ENCODE data around the gene MROH7. TPM values are rescaled to one million over a fixed set of nuclear protein-coding genes. Genes with fewer than 3 reads are reported as not detected.
"Not testable (repeated sequence)": the region's sequence is repeated elsewhere in the genome, so short reads cannot be mapped to it uniquely, and the experiment has no call there.

The MROH7 gene
- total RNA-seq, 1 donor = 7.3 TPM

GRCh38 chr1:54609301-54609921 is 32.2 kb upstream of the MROH7 start:
- no peak for DNase-seq (ENCODE audit: low read depth in 2 of 3, low spot score in 2 of 3)

GRCh38 chr1:54610048-54610447 is 31.5 kb upstream of the MROH7 start:
- no peak for DNase-seq (ENCODE audit: low read depth in 2 of 3, low spot score in 2 of 3)

GRCh38 chr1:54610601-54611580 is 30.7 kb upstream of the MROH7 start:
- DNase-seq (ENCODE audit: low read depth in 2 of 3, low spot score in 2 of 3) = no peak

DNA sequence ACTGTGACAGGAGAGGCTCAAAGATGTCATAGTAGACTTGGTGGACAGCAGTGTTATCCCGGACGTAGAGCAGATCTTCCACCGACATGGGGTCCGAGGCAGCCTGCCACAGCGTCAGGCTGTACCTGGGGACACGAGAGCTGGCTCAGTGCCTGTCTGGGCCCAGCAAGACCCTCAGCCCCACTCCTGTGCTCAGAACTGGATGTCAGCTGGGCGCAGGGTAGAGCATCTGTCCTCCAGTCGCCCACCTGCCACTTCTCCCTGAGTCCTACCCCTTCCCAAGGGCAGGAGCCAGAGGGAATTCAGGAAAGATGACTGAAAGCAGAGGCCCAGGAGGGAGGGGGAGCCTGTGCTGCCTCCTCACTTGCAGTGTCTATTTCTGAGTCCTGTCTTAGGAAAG is 30.0 kb upstream of the MROH7 start:
- DNase-seq (ENCODE audit: low read depth in 2 of 3, low spot score in 2 of 3) = no peak

GRCh38 chr1:54614024-54614423 is 27.6 kb upstream of the MROH7 start:
- DNase-seq (ENCODE audit: low read depth in 2 of 3, low spot score in 2 of 3) = no peak

GRCh38 chr1:54614563-54614962 is 27.0 kb upstream of the MROH7 start:
- DNase-seq (ENCODE audit: low read depth in 2 of 3, low spot score in 2 of 3) = no peak

DNA sequence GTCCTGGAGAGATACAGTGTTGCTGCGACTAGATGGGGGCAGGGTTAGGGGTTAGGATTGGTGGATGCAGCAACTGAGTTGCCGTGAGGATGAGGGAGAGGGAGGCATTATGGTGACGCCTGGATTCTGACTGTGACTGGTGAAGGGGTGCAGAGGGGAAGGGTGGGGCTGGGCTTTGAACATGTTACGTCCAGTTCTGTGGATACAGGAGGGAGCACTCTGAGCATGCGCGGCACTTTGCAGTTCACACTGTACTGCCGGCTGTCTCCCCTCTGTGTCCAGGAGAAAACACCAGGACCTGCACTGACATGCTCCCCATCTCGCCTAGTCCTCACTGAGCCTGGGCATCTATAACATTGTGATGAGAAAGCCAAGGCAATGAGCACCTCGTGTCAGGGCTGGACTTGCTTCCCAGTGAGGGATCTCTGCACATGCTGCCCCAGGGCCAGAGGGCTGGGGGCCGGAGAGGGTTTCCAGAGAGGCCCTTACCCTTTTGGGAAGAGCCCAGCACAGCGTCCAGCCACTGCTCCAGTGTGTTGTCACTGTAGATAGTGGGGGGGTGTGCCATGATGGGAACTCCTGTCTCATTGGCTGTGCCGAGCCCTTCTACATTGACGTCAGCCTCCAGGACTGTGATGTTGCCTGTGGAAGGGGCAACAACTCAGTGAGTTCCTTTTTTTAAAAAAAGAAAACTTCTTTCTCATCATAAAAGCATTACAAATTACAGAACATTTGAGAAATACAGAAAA is 25.9 kb upstream of the MROH7 start:
- no peak for DNase-seq (ENCODE audit: low read depth in 2 of 3, low spot score in 2 of 3)

GRCh38 chr1:54619749-54620148 is 21.8 kb upstream of the MROH7 start:
- no peak for DNase-seq (ENCODE audit: low read depth in 2 of 3, low spot score in 2 of 3)

DNA sequence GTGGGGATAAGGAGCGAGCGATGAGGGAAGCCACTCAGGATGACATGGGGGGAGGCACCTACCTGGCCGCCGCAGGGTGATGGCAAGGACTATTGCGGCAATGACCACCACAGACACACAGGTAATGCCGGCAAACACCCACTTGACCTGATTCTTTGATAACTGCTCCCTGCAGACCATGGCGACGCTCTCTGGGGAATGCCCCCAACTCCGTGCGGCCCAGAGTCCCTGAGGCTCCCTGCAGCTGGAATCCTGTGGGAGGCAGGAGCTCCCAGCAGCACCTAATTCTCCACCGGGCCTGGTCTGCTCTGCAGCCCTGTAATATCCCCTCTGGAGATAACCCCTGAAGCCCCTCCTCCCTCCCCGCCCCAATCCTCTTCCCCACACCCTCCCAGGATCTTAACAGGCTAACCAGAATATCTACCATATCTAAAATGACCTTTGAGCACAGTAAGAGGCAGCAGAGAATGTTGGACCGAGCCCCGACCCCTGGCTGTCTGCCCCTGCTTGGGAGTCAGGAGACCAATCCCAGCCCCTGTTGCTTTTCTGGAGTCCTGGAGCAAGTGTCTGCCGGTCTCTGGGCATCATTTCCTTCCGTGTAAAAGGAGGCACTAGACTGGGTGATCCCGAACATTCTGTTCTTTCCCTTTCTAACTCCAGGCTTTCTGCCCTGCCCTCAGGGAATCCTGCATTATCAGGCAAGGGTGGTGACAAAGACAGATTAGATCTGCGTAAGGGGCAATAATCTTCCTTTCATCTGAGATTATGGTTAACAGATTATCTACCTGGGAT is 18.2 kb upstream of the MROH7 start, which contains the start of gene FAM151A:
Gene FAM151A, minus strand, starts transcription at position 310 of the 792 bp plus-strand sequence. Its CDS starts 130 bp downstream, at position 180.
- no peak for DNase-seq (ENCODE audit: low read depth in 2 of 3, low spot score in 2 of 3)

DNA sequence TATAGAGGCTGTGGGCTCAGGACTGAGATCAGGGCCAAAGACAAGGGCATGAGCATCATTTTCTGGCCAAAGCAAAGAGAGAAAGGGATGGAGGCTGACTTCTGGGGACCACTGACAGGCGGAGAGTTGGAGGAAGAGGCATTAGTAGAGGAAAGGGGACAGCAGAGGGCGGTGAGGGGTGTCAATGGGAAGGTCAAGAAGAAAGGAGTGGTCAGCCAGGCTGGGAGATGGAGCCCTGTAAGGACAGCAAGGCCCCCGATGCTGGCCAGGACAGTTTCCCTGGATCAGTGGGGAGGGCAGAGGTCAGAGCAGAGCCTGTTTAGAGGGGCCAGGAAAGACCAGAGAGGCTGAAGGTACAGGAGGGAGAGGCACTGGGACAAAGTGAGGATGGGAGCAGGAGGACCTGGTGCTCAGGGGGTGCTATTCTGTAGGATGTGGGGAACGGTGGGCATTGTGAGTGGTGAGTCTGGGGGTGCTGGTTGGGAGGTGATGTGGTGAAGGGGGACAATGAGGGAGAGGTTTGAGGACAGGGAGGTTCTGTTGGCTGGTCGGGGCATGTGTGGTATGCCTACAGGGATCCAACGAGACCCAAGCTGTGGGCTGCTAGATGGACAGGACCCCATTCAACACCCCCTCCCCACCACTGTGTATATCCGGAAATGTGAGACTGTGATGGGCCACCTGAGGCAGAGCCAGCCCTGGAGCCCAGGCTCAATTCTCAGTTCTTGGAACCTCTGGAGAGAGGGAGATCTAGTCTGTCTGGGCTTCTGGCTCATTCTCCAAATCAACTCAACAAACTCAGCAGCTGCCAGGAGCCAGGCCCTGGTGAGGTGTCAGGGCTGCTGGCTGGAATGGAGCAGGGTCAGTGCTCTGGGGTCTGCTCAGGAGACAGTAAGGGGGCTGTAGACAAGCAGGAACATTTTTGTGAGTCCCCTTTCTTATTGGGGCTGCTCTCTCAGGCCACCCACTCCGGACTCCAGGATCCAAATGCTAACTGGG is 16.8 kb upstream of the MROH7 start:
- DNase-seq (ENCODE audit: low read depth in 2 of 3, low spot score in 2 of 3) = no peak

DNA sequence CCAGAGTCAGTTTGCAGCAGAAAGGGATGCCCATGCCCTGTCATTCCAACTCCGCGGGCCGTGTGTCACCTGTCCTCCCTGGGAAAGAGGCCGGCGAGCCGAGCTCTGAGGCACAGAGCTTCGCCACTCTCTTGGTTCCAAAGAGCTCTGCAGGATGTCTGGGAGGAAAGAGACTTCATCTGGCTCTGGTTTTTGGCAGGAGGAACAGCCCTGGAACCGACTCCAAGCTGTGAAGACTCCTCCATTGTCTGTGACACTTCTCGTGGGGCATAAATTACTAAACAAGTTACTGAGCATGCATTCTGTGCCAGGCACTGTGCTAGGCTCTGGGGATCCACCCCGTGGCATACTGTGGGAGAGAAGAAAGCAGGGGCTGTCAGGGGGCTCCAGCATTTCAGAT is 14.4 kb upstream of the MROH7 start:
- DNase-seq (ENCODE audit: low read depth in 2 of 3, low spot score in 2 of 3) = no peak

DNA sequence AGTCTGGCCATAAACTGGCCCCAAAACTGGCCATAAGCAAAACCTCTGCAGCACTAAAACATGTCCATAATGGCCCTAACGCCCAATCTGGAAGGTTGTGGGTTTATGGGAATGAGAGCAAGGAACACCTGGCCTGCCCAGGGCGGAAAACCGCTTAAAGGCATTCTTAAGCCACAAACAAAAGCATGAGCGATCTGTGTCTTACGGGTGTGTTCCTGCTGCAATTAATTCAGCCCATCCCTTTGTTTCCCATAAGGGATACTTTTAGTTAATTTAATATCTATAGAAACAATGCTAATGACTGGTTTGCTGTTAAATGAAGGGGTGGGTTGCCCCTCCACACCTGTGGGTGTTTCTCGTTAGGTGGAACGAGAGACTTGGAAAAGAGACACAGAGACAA is 5.8 kb upstream of the MROH7 start:
- not testable (repeated sequence) for DNase-seq (ENCODE audit: low read depth in 2 of 3, low spot score in 2 of 3)

GRCh38 chr1:54636461-54637446 is 4.8 kb upstream of the MROH7 start:
- not testable (repeated sequence) for DNase-seq (ENCODE audit: low read depth in 2 of 3, low spot score in 2 of 3)

DNA sequence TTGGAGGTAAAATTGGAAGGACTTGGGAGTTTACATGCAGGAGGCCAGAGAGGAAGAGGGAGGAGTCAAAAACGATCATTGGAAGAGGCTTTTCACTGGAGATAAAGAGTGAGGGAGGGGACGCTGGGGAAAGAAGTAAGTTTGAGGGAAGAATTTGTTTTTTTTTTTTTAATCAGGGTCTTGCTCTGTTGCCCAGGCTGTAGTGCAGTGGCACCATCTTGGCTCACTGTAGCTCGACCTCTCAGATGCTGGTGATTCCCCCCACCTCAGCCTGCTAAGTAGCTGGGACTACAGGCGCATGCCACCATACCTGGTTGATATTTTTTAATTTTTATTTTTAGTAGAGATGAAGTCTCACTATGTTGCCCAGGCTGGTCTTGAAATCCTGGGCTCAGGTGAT is 1.2 kb upstream of the MROH7 start:
- no peak for DNase-seq (ENCODE audit: low read depth in 2 of 3, low spot score in 2 of 3)

DNA sequence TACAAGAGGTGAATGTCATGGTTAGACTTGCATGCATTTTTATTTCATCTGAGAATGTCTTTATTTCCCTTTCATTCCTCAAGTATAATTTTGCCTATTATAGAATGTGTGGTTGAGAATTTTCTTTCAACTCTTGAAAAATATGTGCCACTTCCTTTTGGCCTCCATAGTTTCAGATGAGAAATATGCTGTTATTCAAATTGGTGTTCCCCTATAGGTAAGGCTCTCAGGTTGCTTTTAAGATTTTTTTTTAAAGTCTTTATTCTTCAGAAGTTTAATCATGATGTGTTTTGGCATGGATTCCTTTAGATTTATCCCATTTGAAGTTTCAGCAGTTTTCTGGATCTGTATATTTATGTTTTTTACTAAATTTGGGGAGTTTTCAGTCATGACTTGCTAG is 2.1 kb downstream of the MROH7 start:
- DNase-seq (ENCODE audit: low read depth in 2 of 3, low spot score in 2 of 3) = no peak

DNA sequence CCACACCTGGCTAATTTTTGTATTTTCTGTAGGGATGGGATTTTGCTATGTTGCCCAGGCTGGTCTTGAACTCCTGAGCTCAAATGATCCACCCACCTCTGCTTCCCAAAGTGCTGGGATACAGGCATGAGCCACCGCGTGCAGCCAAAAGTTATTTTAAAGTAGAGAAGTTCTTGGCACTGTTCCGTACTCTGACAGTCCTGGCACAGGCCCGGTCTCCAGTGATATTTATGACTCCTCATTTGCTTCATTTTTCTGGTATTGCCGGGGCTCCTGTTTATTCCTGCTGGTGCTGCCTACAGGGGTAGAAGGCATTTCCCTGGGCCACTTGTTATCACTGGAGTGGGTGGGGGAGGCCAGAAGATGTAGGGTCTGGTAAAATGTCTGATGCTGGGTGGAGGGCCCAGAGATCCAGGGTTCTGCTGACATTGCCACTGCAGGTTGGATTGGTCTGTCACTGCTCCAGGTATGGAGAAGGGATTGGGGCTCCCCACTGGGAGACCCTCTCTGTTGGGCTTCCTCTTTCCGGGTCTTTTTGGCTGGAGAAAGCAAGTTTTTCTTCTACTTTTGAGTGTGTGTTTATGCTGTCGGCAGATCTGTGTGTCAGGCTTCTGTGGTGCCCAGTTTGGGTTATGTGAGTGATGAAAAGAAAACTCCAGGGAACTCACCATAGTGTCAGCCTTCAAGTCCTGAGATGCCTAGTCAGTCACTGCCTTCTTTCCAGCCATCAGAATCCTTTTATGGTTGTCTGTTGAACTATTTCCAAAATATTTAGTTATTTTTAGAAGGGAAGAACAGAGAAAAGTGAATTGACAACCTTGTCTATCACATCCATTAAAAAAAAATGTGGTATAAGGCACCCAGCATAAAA is 4.5 kb downstream of the MROH7 start:
- DNase-seq (ENCODE audit: low read depth in 2 of 3, low spot score in 2 of 3) = no peak
